ENCODE data around the gene DACT2. TPM values are rescaled to one million over a fixed set of nuclear protein-coding genes. Genes with fewer than 3 reads are reported as not detected.

The DACT2 gene
- total RNA-seq, 1 experiment from 2014 or later: not detected

DNA sequence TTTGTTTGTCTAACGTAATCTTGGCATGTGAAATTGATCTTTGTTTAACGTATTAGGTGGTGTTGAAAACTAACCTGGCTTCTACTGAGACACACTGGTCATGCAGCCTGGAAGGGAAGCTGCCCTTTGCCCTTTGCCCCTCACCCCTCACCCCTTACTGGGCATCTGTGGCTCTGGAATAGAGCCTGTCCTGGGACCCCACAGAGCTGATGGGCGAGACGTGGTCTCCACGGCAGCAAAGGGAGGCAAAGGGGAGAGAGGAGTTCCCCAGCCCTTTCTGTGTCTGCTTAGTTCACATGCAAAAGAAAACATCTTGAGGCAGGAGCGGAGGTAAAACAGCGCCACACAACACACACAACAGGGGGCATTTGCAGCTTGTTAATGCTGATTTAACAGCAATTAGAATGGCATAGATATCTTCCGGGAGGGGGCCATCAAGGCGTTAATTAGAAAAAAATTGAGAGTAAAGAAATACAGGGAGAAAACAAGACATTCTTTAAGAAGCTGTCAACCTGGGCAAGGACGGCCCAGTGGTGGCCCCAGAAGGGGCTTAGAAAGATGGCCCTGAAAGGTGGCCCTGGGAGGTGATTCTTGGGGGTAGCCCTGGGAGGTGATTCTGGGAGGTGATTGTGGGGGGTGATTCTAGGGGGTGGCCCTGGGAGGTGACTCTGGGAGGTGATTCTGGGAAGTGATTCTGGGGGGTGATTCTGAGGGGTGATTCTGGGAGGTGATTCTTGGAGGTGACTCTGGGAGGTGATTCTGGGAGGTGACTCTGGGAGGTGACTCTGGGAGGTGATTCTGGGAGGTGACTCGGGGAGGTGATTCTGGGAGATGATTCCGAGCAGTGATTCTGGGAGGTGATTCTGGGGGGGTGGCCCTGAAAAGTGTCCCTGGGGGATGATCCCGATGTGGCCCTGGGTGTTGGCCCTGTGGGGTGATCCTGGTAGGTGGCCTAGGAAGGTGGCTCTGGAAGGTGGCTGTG is 44.5 kb upstream of the DACT2 start:
- Histone ChIP-seq H4K20me1 (ENCODE audit: insufficient read depth) (no peaks in the 10 kb centered on the region), H3K9me2 (ENCODE audit: insufficient read depth) (no peaks in the 10 kb centered on the region), H3K4me2 (ENCODE audit: low read length) (no peak overlapping the region), H3K9me3 (ENCODE audit: control insufficient read depth in 1 of 2, insufficient read depth in 1 of 2, low read depth in 1 of 2, low read length in 2 of 2) (no peaks in the 10 kb centered on the region), H3K79me2 (ENCODE audit: insufficient read depth, low read length) (no peaks in the 10 kb centered on the region), H3K36me3 (ENCODE audit: control insufficient read depth in 1 of 2, insufficient read depth in 2 of 2, low read length in 2 of 2) (no peaks in the 10 kb centered on the region), H3K4me3 (replicated peaks in 1 of 2; ENCODE audit: low read depth in 1 of 2, low read length in 2 of 2) (no peak overlapping the region), H3K27me3 (ENCODE audit: insufficient read depth, low read length) (no peaks in the 10 kb centered on the region), H3K4me1 (ENCODE audit: control insufficient read depth in 1 of 2, insufficient read depth in 2 of 2, low read length in 2 of 2) (no peaks in the 10 kb centered on the region), H3K9ac (ENCODE audit: low read length) (no peak overlapping the region), H2AFZ (ENCODE audit: low read depth, low read length, poor library complexity, severe bottlenecking) (no peak overlapping the region), H3K27ac (ENCODE audit: low read depth, low read length) (no peak overlapping the region)
- BruUV-seq (replicated peaks): no TSS peak
- intact Hi-C loops (cut with micrococcal nuclease): no loop called here
- no peak for DNase-seq (ENCODE audit: low read depth, low spot score)
- CTCF ChIA-PET: no interaction called here
- POLR2A ChIA-PET: no interaction called here
- ATAC-seq: no peak
- no peak for TF ChIP-seq POLR2A (IDR thresholded peaks at IDR 0.05; ENCODE audit: borderline replicate concordance, extremely low read depth, insufficient read depth, insufficient read length)
- TF ChIP-seq FOSL1 (IDR thresholded peaks at IDR 0.05; ENCODE audit: low read depth): no peak
- TF ChIP-seq, protein P1, sequence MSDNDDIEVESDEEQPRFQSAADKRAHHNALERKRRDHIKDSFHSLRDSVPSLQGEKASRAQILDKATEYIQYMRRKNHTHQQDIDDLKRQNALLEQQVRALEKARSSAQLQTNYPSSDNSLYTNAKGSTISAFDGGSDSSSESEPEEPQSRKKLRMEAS (IDR thresholded peaks at IDR 0.05): no peak
- no peak for TF ChIP-seq EGR1 (IDR thresholded peaks at IDR 0.05; ENCODE audit: low read depth)
- no peak for TF ChIP-seq EZH2phosphoT487 (IDR thresholded peaks at IDR 0.05; ENCODE audit: borderline replicate concordance)
- TF ChIP-seq JUND (IDR thresholded peaks at IDR 0.05): no peak
- RAD21 ChIA-PET (ENCODE audit: low non-redundant PET in 1 of 2, low total read pairs in 2 of 2, uncharacterized antibody in 2 of 2, unreplicated experiment in 2 of 2): no interaction called here

DNA sequence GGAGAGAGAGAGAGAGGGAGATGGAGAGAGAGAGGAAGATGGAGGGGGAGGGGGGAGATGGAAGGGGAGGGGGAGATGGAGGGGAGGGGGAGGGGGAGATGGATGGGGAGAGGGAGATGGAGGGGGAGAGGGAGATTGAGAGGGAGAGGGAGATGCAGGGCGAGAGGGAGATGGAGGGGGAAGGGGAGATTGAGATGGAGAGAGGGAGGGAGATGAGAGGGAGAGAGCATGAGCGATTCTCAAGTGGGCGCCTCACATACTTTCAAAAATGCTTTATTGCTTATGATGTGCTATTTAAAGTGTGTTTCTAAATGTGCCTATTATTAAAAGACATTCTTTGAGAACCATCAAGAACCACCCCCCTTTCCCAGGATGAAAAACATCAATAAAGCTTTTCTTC is 43.7 kb upstream of the DACT2 start:
- intact Hi-C loops (cut with micrococcal nuclease): no loop called here
- RAD21 ChIA-PET (ENCODE audit: low non-redundant PET in 1 of 2, low total read pairs in 2 of 2, uncharacterized antibody in 2 of 2, unreplicated experiment in 2 of 2): no interaction called here
- Histone ChIP-seq H3K9me2 (ENCODE audit: insufficient read depth) (no peaks in the 10 kb centered on the region), H3K79me2 (ENCODE audit: insufficient read depth, low read length) (no peaks in the 10 kb centered on the region), H3K9me3 (ENCODE audit: control insufficient read depth in 1 of 2, insufficient read depth in 1 of 2, low read depth in 1 of 2, low read length in 2 of 2) (no peaks in the 10 kb centered on the region), H4K20me1 (ENCODE audit: insufficient read depth) (no peaks in the 10 kb centered on the region), H3K27ac (ENCODE audit: low read depth, low read length) (no peak overlapping the region), H3K9ac (ENCODE audit: low read length) (no peak overlapping the region), H3K27me3 (ENCODE audit: insufficient read depth, low read length) (no peaks in the 10 kb centered on the region), H3K4me1 (ENCODE audit: control insufficient read depth in 1 of 2, insufficient read depth in 2 of 2, low read length in 2 of 2) (no peaks in the 10 kb centered on the region), H3K4me2 (ENCODE audit: low read length) (no peak overlapping the region), H3K4me3 (replicated peaks in 1 of 2; ENCODE audit: low read depth in 1 of 2, low read length in 2 of 2) (no peak overlapping the region), H3K36me3 (ENCODE audit: control insufficient read depth in 1 of 2, insufficient read depth in 2 of 2, low read length in 2 of 2) (no peaks in the 10 kb centered on the region), H2AFZ (ENCODE audit: low read depth, low read length, poor library complexity, severe bottlenecking) (no peak overlapping the region)
- CTCF ChIA-PET: no interaction called here
- POLR2A ChIA-PET: no interaction called here
- TF ChIP-seq ZNF274 (IDR thresholded peaks at IDR 0.05; ENCODE audit: low read depth, low read length) (no peak), SP1 (IDR thresholded peaks at IDR 0.05; ENCODE audit: low read depth) (no peak), SIN3A (IDR thresholded peaks at IDR 0.05; ENCODE audit: low read depth) (no peak), POLR2AphosphoS5 (IDR thresholded peaks at IDR 0.05; ENCODE audit: low read depth, low read length) (no peak), SRF (IDR thresholded peaks at IDR 0.05; ENCODE audit: low read depth) (no peak), RAD21 (IDR thresholded peaks at IDR 0.05; ENCODE audit: low read depth) (no peak), REST (IDR thresholded peaks at IDR 0.05; ENCODE audit: low read depth) (no peak)
- BruUV-seq (replicated peaks): no TSS peak
- ATAC-seq: no peak
- no peak for DNase-seq (ENCODE audit: low read depth, low spot score)

Data from HCT116 (cell line).